Endothelial cell of umbilical vein (primary cell): ENCODE data around the gene PIP5K1C. TPM values are rescaled to one million over a fixed set of nuclear protein-coding genes. Genes with fewer than 3 reads are reported as not detected.

ENCODE experiments used
- BruUV-seq: library from RNA; stranded (reverse); fragments of 400-500 nt; replicated peaks from 2 replicates; lab custom pipeline; 2021; lab: Mats Ljungman, UMichigan
- CTCF ChIA-PET: fragments of 300-600, 350-600 bp; sonication (Branson Sonifier 250); formaldehyde crosslinking; loops from one replicate; lab custom pipeline; 2021; ENCODE audit warnings: antibody characterized with exemption, inconsistent platforms; lab: Charles Lee
- POLR2A ChIA-PET: fragments of 300-600, 350-600 bp; sonication (Branson Sonifier 250); formaldehyde crosslinking; loops from one replicate; lab custom pipeline; 2021; ENCODE audit warnings: antibody characterized with exemption, inconsistent platforms; lab: Charles Lee
- DNase-seq: peaks from one replicate; pipeline ENCODE4 v3.0.0-alpha.2; 2011; ENCODE audit warnings: low read depth, low spot score
- FAIRE-seq: peaks from 2 replicates; lab custom pipeline; 2011; peaks lifted over from hg19 to GRCh38; lab: Jason Lieb, UNC
- H2AFZ ChIP-seq: 2 replicates; pipeline ENCODE4 v1.6.0; 2012; ENCODE audit warnings: low read depth, low read length, control low read depth, inconsistent platforms
- H3K27ac ChIP-seq: 2 replicates; pipeline ENCODE4 v1.5.1; 2011; ENCODE audit warnings: low read depth, mild to moderate bottlenecking, control low read depth, low read length, moderate library complexity; ENCODE audit not compliant: insufficient read depth
- H3K27me3 ChIP-seq, 2 experiments: 2 replicates each; pipeline versions ENCODE4 v1.6.0 to v1.6.1; 2011; ENCODE audit warnings: low read length in 2 of 2, mixed read lengths in 1 of 2; ENCODE audit not compliant: control insufficient read depth in 2 of 2, insufficient read depth in 2 of 2
- H3K36me3 ChIP-seq, 2 experiments: 2 replicates in 1 of 2; 3 replicates in 1 of 2; pipeline ENCODE4 v1.5.1; 2011; ENCODE audit warnings: low read length in 2 of 2, mild to moderate bottlenecking in 1 of 2, moderate library complexity in 1 of 2; ENCODE audit not compliant: control insufficient read depth in 2 of 2, insufficient read depth in 2 of 2; ENCODE audit errors: extremely low read depth in 1 of 2
- H3K4me1 ChIP-seq: 3 replicates; pipeline ENCODE4 v1.5.1; 2011; ENCODE audit warnings: mild to moderate bottlenecking, low read length; ENCODE audit not compliant: control insufficient read depth, insufficient read depth; ENCODE audit errors: extremely low read depth
- H3K4me2 ChIP-seq: 2 replicates; pipeline ENCODE4 v1.6.1; 2011; ENCODE audit warnings: low read length, control low read depth, mixed read lengths; ENCODE audit not compliant: insufficient read depth
- H3K4me3 ChIP-seq, 3 experiments: fragments of 200-600 bp in 1 of 3; sonication (generic), shearing (Covaris generic) in 1 of 3; replicated peaks in 1 of 3; 2 replicates each; pipeline ENCODE4 v1.5.1; 2011 to 2016; ENCODE audit warnings: control low read depth in 3 of 3, low read length in 3 of 3, mild to moderate bottlenecking in 2 of 3, inconsistent platforms in 1 of 3, low read depth in 1 of 3, moderate library complexity in 1 of 3; ENCODE audit not compliant: insufficient read depth in 1 of 3
- H3K79me2 ChIP-seq: 2 replicates; pipeline ENCODE4 v1.6.0; 2012; ENCODE audit warnings: low read length, inconsistent platforms; ENCODE audit not compliant: control insufficient read depth, insufficient read depth
- H3K9ac ChIP-seq: replicated peaks from 2 replicates; pipeline ENCODE3; 2011; ENCODE audit warnings: low read length, control low read depth; ENCODE audit not compliant: insufficient read depth; ENCODE audit errors: extremely low read depth
- H3K9me1 ChIP-seq: replicated peaks from 3 replicates; pipeline ENCODE4 v1.6.0; 2011; ENCODE audit warnings: mild to moderate bottlenecking, low read length; ENCODE audit not compliant: control insufficient read depth, insufficient read depth; ENCODE audit errors: extremely low read depth
- H3K9me3 ChIP-seq: replicated peaks from 2 replicates; pipeline ENCODE4 v1.5.1; 2012; ENCODE audit warnings: low read length, inconsistent platforms; ENCODE audit not compliant: control insufficient read depth, insufficient read depth
- H4K20me1 ChIP-seq: replicated peaks from 2 replicates; pipeline ENCODE3; 2011; ENCODE audit warnings: mild to moderate bottlenecking, low read length; ENCODE audit not compliant: control insufficient read depth, insufficient read depth; ENCODE audit errors: extremely low read depth
- EZH2 ChIP-seq: IDR thresholded peaks from 2 replicates; pipeline ENCODE4 v1.6.1; 2012; ENCODE audit warnings: borderline replicate concordance, low read depth, mild to moderate bottlenecking, moderate library complexity, low read length, inconsistent platforms; ENCODE audit not compliant: severe bottlenecking
- FOS ChIP-seq: IDR thresholded peaks from 2 replicates; pipeline ENCODE4 v1.6.1; 2011; ENCODE audit warnings: mild to moderate bottlenecking, low read length, moderate library complexity, borderline replicate concordance; ENCODE audit not compliant: insufficient read depth
- GATA2 ChIP-seq: IDR thresholded peaks from 2 replicates; pipeline ENCODE4 v1.7.0; 2011; ENCODE audit warnings: low read depth, mild to moderate bottlenecking, moderate library complexity, mixed read lengths, low read length; ENCODE audit not compliant: insufficient read length, insufficient read depth
- MYC ChIP-seq: IDR thresholded peaks from one replicate; pipeline ENCODE4 v1.6.1; 2011; ENCODE audit warnings: mild to moderate bottlenecking, low read depth, low read length
- dilution Hi-C: fragments of 300-500 bp; cut with MboI; formaldehyde crosslinking; loops from one replicate; pipeline ENCODE4 v1.15.0; 2019; ENCODE audit warnings: low sequenced_read_pairs; ENCODE audit not compliant: extremely low pct_ligation_motif_present
- intact Hi-C: fragments of 100-400 bp; cut with micrococcal nuclease; formaldehyde crosslinking; loops from one replicate; pipeline ENCODE4 v1.10.0; 2022
- polyA plus RNA-seq, 4 experiments: library from polyadenylated mRNA; depleted of rRNA in 3 of 4; stranded (reverse) in 3 of 4; unstranded in 1 of 4; fragments of >200 nt; gene quantifications; 2 replicates each; pipeline versions ENCODE4 v1.2.1 to v1.2.3, GENCODE V29; 2011 to 2012; ENCODE audit warnings: missing spikeins in 1 of 4
- total RNA-seq: library from RNA; stranded (reverse); gene quantifications from 2 replicates; pipeline ENCODE4 v1.2.3, GENCODE V29; 2021
- TF ChIP-seq, protein P1 (sequence below): IDR thresholded peaks from 2 replicates; pipeline ENCODE4 v1.6.1; 2011; ENCODE audit not compliant: insufficient read depth, insufficient read length

PIP5K1C gene
- total and polyA plus RNA-seq, 2 donors (not counting 3 experiments of a cell fraction or from before 2014, with no cell fraction given): 31.6 to 79.5 TPM

DNA sequence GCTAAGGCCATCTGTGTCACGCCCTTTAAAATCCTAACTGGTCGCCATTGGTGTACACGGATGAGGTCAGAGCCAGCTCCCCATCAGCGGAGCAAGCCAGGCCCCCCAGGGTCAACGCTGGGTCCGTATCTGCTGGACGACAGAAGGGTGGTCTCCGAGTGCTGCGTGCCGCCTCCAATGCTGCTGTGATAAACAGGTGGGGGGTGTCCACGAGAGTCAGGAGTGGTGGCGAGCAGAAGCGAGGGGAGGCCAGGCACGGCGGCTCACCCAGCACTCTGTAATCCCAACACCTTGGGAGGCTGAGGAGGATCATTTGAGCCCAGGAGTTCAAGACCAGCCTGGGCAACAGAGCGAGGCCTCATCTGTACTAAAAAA lies 42.9 kb downstream of the PIP5K1C start:
- BruUV-seq: no TSS peak
- no peaks in the 10 kb centered on the region for H3K79me2 ChIP-seq
- no peak overlapping the region for H3K4me2 ChIP-seq
- dilution Hi-C loops (no loop called here), intact Hi-C loops (no loop called here)
- no peak for TF ChIP-seq GATA2
- no peaks in the 10 kb centered on the region for H3K4me1 ChIP-seq
- H3K4me3 ChIP-seq: no peak overlapping the region
- no peak overlapping the region for H3K27ac ChIP-seq
- no peaks in the 10 kb centered on the region for H3K9me3 ChIP-seq
- H3K9me1 ChIP-seq: no peaks in the 10 kb centered on the region
- peaks cover 2 to 73% of the 10 kb centered on the region in 2 experiments for H3K36me3 ChIP-seq
- H4K20me1 ChIP-seq: no peaks in the 10 kb centered on the region
- POLR2A ChIA-PET: no interaction called here
- CTCF ChIA-PET: interaction anchor here (1.0 kb wide), 1 partner anchor 9 kb away, joined by 4 read pairs; no protein-coding TSS in a partner anchor
- no peak overlapping the region for H2AFZ ChIP-seq
- no peak overlapping the region for H3K9ac ChIP-seq
- FAIRE-seq (no peak), DNase-seq (no peak)
- no peaks in the 10 kb centered on the region for H3K27me3 ChIP-seq

DNA sequence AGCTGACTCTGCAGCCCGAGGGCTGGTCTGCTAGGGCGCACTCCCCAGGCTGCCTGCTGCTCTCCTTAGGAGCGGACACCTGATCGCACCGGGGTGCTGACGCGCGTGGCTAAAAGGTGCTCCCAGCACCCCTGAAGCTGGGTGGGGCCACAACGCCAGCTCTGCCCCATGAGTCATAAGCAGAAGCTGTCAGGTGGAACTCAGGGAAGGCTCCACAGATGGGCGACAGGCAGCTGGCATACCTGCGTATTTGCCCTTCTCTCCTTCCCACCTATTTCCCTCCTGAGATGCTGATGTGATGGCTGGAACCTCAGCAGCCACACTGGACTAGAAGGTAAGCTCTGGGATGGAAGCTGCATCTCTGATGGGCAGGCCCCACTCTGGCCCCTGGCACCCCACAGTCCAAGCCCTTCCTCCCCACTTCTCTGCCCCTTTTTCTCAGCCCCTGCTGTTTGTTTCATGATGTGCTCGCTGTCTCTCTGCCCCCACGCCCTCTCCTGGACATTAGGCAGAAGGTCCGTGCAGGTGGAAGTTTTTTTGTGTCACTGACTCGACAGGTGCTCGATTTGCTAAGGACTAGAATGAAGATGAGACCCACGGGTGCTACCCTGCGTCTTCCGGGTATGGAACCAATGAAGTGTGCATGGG lies 43.4 kb downstream of the PIP5K1C start:
- CTCF ChIA-PET: interaction anchor here (1.0 kb wide), 1 partner anchor 10 kb away, joined by 4 read pairs; no protein-coding TSS in a partner anchor
- dilution Hi-C loops: no loop called here
- Histone ChIP-seq H3K79me2 (no peaks in the 10 kb centered on the region), H3K9ac (no peak overlapping the region), H3K4me2 (no peak overlapping the region), H3K27ac (no peak overlapping the region), H3K36me3 (peaks cover 2 to 75% of the 10 kb centered on the region in 2 experiments), H4K20me1 (no peaks in the 10 kb centered on the region), H3K9me1 (no peaks in the 10 kb centered on the region), H2AFZ (no peak overlapping the region), H3K27me3 (no peaks in the 10 kb centered on the region), H3K4me1 (no peaks in the 10 kb centered on the region), H3K9me3 (no peaks in the 10 kb centered on the region), H3K4me3 (no peak overlapping the region)
- intact Hi-C loops: no loop called here
- no peak for DNase-seq
- POLR2A ChIA-PET: no interaction called here
- TF ChIP-seq GATA2 (no peak), MYC (no peak), FOS (no peak), EZH2 (no peak)
- TF ChIP-seq, protein P1, sequence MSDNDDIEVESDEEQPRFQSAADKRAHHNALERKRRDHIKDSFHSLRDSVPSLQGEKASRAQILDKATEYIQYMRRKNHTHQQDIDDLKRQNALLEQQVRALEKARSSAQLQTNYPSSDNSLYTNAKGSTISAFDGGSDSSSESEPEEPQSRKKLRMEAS: no peak
- FAIRE-seq: no peak
- BruUV-seq: no TSS peak
